SKM-1 (cell line): ENCODE measurements around the gene SLC13A4.
"Not testable (repeated sequence)": the region's sequence is repeated elsewhere in the genome, so short reads cannot be mapped to it uniquely, and the experiment has no call there.

Experiments used
- DNase-seq: peaks from one replicate; lab custom pipeline; 2025; ENCODE audit not compliant: unreplicated experiment; lab: John Stamatoyannopoulos, UW

The SLC13A4 gene, protein sequence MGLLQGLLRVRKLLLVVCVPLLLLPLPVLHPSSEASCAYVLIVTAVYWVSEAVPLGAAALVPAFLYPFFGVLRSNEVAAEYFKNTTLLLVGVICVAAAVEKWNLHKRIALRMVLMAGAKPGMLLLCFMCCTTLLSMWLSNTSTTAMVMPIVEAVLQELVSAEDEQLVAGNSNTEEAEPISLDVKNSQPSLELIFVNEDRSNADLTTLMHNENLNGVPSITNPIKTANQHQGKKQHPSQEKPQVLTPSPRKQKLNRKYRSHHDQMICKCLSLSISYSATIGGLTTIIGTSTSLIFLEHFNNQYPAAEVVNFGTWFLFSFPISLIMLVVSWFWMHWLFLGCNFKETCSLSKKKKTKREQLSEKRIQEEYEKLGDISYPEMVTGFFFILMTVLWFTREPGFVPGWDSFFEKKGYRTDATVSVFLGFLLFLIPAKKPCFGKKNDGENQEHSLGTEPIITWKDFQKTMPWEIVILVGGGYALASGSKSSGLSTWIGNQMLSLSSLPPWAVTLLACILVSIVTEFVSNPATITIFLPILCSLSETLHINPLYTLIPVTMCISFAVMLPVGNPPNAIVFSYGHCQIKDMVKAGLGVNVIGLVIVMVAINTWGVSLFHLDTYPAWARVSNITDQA

DNA sequence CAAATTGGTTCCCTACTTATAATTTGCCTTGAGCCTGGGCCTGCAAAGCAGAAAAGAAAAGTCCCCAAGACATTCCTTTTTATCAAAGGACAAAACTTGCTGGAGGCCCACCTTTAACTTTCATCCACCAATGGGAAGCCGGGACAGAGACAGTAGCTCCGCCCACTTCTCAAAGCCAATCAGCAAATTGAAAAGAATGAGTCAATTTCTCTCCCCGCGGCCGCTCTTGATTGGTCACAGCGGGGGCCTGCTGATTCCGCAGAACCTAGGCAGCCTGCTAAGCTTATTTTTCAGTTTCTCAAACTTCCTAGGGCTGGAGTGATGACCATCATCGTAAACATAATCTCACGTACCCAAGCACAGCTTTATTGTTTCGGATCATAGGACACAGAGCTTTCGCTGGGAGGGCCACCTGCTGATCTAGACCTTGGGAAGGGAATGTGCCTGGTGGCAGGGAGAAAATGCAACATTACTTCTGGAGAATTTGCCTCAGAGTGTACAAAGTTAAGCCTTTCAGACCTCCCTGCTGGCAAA, at the start of gene SLC13A4:
Gene SLC13A4 (minus strand): TSS at position 51 of the 534 bp plus-strand sequence. CDS start 690 bp downstream, outside the sequence.
- DNase-seq, result no peak

DNA sequence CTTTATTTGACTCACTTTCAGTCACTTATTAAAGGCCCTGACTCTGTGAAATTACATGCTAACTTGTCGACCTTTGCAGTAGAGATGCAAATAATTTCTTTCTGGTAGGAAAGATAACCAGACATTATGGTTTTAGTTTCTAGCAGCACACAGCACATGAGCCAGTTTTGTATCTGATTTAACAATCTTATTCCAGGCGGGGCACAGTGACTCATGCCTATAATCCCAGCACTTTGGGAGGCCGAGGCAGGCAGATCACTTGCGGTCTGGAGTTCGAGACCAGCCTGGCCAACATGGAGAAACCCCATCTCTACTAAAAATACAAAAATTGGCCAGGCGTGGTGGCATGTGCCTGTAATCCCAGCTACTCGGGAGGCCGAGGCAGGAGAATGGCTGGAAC, 47.9 kb upstream of the SLC13A4 start:
- DNase-seq, result not testable (repeated sequence)

DNA sequence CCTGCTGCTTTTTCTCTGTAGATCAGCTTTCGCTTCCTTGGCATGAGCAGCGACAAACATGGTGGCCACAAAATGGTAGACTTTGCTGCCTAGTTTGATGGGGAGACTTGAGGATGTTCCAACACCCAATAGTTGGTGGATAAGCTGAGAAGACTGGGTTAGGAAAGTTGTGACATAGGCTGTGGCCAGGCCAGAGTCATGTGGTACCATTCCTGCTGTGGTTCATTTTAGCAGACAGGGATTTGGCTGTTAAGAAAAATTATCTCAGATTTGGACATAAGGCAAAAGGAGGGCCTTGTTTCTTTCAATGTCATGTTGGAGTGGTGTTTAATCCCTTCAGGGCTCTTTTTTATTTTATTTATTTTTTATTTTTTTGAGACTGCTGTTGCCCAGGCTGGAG, 47.2 kb upstream of the SLC13A4 start:
- DNase-seq, result no peak

DNA sequence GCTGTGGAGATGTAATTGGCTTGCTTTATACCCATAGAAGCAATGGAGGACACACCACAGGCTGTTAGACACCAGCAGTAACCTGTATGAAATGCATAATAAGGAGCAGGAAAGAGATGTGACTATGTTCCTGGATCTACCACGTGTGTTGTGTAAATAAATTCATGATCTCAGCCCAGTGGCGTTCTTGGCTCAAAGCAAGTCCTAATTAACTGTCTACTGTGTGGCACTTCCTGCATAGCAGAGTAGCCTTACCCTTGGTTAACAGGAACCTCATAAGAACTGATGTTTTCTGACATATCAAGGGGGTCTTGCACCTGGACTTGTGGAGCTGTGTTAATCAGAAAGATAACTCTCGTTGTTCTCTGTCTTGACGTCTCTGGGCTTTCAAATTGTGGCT, 46.3 kb upstream of the SLC13A4 start:
- no peak for DNase-seq

DNA sequence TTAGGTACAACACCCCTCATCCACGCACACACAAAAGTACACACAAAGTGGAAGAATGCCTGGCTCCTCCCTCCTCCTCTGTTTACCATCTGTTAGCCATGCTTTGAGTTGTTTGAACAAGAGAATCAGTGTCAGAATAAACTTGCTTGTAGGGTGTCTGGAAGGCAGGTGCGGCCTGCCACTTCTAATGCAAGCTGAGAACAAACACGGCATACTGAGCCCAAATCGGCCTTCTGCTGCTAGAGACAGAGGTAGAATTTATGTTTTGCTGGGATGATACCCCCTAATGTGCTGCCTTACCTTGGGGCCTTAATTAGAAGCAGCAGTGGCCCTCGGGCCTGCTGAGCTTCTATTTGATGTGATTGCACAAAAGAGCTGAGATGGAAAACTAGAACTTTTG, 45.5 kb upstream of the SLC13A4 start:
- no peak for DNase-seq

DNA sequence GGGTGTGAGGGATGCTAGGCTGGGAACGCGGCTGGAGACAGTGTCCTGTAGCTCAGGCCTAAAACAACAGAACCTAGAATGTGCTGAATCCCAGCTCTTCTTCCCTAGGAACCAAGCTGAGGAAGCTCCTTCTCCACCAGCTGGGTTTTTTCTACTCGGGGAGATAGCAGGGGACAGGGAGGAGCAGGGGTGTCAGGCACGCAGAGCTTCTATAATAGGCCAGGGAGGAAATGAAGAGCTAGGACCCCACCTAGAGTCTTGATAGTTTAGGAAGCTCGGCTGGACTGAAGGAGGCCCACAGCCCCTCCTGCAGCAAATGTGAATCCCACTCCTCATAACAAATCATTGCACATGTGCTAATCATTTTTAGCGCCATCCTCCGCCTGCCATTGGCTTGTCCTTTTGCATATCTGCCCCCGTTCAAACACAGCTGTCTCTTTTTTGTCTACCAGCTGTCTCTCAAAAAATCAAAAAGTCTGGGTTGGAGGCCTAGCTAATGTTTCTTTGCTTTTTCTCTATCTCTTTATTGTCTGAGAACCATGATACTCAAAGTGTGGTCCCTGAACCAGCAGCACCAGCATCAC, 44.7 kb upstream of the SLC13A4 start:
- DNase-seq, result no peak

DNA sequence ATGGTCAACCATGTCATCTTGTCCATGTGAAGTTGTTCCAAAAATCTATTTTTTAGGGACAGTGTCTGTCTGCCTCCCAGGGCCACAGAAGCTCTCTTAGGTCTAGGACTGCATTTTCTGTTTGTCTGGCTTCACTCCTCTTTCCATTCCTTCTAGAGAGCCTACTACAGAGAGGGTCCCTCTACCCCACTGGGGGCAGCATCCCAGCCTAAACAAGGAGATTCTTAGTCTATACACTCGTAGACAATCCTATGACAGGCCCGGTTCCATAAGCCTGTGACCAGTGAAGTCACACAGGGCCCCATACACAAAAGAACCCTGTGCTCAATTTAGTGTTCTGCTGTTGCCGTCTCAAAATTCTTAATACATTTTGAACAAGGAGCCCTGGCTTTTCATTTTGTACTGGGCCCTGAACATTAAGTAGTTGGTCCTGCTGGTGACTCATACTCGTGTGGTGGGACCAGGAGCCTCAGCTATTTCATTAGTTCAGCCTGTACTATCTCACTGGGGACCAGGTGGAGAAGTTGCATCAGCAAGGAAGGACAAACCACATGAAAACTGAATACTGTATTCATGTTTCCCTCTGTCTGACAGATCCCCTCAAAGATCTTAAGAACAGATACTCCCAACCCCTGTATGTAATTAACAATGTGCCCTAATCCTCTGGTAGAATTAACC, 44.1 kb upstream of the SLC13A4 start:
- DNase-seq, result peak; percentile 14

DNA sequence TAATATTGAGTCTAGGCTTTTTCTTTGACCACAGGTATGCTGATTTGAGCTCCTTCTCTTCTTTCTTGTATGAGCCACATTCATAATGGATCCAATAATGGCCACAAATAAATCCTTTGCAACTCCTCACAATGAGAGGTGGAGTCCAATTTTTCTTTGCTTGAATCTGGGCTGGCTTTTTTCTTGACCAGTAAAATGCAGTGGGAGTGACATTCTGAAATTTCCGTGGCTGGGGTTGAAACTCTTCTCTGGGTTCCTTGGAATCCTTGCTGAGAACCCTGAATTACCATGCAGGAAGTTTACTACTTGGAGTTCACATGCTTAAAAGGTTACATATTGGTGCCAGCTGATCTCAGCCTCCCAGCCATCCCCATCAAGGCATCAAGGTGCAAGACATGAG, 43.1 kb upstream of the SLC13A4 start:
- no peak for DNase-seq

DNA sequence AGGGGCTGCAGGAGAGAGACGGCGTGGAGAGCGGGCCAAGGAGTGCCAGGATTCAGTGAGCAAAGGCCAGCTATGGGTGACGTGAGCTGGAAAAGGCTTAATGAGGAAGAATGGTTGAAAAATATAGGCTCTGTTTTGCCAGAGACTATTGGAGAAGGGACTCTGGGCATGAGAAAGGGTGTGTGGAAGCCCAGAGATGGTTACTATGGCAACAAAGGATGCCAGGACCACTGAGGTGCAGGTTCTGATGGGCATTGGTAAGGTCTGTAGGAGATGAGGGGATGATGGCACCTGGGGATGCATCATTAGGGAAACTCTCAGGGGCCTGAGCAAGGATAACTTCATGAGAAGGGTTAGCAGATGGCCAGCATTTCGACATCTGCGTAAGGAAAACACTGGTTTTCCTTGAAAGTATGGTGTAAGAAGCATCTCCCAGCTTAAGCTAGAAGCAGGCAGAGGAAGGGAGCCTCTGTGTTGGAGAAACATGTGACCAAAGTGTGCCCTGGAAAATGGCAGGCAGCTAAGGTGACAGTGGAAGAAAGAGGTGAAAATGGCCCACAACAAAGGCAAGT, 42.2 kb upstream of the SLC13A4 start:
- DNase-seq, result no peak

DNA sequence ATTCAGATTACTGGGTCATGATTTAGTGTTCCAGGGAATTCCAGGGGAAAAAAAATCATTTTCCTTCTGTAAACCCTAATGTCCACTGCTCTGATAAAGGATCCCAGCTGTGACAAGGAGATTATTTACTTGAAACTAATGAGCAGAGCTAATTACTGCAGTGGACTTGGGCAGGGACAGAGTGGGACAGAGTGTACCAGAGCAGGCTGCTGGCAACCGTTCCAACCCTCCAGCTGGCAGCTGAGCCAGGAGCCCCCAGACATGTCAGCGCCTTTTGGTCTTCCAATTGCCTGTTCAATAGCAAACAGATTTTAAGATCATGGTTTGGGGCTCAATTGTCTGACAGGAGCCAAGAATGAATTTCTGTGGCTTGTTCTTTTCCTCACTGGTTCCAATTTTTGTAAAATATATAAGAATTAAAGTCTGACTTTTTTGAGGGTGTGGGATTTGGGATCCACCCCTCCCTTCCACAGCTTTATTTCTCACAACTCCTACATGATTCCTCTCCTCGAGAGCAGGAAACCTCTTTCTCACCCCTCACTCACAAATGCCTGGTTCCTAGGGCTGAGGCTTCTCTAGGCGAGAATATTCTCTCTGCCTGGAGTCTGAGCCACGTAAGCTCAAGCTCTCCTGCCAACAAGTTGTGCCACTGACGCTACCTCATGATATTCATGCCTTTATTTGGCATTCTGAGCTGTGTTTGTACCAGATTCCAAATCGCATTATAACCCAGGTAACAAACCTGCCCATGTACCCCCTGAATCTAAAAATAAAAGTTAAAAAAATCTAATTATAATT, 41.2 kb upstream of the SLC13A4 start:
- no peak for DNase-seq

DNA sequence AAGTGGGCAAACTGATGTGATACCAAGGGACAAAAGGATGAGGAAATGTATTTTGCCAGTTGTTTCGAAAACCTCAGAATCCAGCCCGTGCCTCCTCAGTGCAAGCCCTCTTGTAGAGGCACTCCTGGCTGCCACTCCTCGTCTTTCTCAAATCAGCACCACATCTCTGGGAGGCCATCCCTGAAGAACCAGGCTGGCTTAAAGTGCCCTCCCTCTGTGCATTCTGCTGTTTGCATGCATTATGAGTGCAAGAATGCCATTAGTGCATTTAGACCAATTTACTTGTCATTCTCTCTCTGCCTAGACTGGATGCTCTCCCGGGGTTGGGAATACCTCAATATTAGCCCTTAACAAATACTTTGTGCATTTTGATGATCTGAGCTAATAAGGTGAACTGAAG, 40.5 kb upstream of the SLC13A4 start:
- DNase-seq, result no peak

DNA sequence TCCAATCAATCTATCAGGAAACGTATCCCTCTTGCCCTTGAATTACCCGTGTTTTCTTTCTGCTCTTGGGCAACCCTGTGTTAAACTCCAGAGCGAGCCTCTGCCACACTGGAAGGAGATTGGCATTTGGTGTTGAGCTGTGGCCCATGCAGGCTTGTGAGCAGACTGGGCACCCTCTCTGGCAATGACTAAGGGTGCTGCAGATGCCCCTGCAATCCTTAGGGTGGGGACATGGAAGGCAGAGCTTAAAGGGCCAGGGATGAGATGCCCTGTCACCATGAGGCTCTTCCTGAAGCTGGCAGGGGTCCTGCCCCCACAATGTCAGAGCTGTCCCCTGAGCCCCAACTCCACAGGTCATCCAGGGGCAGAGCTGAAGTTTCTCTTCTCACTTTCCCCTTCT, 40.1 kb upstream of the SLC13A4 start:
- no peak for DNase-seq

DNA sequence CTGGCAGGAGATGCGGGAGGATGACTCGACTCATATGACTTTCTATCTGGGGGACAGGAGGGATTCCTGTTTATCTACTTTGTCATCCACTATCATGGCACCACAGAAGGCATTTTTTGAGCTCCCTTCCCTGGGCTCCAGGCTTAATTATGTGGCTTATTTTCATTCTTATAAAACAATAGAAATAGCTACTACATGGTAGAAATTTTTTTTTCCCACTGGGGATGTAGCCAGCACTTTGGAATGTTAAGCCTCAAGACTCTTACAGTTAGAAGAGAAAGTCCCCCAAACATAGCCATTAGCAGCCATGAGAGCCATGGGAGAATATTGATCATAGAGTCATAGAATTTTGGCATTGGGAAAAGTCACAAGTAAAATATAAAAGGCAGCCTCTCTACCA, 35.3 kb upstream of the SLC13A4 start:
- DNase-seq, result no peak

DNA sequence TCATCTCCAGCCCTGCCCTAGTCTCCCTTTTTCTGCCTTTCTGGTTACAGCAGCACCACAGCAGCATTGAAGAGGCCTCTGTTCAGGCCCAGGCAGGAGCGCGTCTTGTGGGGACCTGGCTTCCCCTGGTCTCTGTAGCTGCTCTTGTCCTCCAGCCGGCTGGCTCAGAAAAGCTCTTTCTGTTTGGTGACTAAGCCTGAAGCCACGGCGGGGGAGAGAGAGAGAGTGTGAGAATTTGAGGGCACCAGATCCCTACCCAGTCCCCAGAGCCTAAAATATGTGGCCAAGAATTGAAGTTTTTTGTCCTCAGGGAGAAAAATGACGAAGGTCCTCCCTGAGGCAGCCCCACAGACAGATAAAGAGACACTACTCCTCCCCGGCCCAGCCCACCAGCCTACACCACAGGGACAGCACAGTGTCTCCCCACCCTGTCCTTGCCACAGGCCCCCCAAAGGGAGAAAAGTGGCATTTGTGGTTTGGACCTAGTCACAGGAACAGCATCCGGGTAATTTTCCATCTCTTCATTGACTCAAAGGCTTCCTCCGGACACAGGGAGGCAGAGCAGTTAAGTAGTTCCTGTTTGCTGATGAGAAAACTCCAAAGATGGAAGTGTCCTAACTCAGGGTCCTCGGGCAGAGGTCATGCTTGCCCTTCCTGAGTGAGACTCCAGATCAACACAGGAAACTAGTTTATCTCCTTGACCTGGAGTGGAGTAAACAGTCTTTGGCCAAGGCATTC, 33.9 kb upstream of the SLC13A4 start:
- peak; percentile 37 for DNase-seq

DNA sequence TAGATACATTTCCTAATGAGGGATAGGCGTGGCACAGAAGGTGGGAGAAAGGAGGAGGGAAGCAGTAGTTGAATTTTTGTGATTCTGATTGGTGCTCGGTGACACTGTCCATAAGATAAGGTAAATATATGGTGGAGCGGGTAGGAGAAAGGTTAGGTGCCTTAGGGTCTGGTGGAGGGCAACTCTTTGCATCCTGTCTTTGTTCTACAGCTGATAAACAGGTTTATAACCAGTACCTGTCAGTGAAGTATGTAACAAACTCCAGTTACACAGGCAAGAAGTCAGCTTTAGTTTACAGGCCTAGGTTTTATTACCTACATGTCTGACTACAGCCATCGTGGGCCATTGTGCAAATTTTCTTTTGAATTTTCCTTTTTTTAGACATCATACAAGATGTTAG, 31.5 kb upstream of the SLC13A4 start:
- DNase-seq, result no peak

DNA sequence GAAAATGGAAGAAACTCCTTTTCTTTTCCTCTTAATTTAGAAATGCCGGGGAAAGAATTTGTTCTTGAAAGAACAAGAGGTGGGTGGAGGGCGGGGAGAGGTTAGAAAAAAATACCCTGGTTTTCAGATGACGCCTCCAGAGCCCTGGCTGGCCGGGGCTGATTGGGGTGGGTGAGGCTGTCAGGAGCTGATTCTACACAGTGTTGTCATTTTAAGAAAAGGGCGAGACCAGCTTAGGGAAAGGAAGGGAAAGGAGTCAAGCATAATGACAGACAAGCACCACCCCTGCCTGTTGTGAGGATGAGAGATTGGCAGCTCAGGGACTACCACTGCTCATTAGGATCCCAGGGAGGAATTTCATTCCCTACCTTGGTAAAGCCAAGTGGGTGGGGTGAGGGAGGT, 30.5 kb upstream of the SLC13A4 start:
- no peak for DNase-seq

DNA sequence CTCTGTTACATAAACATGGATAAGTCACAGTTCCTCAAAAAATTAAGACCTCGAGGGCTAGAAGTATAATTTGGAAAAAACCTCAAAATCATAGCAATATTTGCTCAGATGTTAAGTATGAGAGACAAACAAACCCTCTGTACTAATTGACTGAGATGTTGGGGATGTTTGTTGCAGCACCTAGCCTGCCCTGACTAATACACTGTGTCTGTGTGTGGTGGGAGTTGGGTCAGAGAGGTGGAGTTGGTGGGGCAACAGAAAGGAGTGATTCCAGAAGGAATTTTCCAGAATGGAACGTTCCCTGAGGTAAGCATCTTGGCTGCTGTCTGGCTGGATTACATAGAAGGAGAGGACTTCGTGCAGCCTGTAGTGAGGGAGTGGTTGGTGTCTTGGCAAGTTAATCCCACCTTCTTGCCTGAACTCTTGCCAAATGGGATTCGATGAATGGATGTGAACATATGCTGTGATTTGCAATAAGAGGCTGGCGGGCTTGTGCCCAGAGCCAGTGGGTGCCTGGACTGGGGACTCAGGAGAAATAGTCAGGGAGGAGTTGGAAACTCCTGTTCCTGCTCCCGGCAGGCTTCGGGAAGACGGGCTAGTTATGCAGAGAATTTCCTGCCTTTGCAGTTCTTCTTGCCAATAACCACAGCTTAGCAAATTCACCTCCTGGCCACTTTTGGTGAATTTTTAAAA, 29.9 kb upstream of the SLC13A4 start:
- DNase-seq, result no peak

DNA sequence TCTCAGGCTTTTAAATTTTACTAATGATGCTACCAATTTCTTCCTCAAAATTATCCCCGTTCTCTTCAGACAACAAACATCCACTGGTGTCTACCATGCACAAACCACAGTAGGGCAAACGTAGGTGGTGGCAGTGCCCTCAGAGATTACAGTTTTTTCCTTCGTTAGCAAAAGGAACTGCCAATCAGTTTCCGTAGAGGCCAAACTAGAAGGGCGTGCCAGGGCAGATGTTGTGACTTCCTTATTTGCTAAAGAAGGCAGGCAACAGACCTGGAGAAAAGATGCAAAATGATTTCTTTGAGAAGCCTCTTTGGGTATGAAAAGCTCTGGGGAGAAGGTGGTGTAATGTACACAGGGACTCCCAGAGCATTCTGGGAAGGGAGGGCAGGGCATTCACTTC, 28.2 kb upstream of the SLC13A4 start:
- DNase-seq, result no peak

DNA sequence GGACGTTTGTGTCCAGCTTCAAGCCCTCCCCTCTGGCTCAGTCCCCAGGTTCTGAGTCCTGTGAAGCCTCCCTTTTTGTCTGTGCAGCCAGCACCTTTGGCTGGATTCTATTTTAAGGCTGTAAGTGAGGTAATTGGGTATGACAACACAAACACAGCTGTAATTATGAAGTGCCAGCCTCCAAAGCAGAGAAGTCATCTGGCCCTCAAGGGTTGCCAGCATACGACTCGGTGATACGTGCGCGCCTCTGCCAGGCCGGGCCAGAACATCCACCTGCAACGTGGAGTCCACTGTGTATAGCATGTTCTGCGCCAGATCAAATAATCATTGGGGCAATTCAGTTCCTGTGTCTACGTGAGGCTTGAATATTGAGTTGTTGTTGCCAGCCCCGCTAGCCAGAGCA, 27.4 kb upstream of the SLC13A4 start:
- DNase-seq, result no peak
